ENCODE measurements around the gene TTC39C.

Gene TTC39C

GRCh38 chr18:24076950-24077349 is 62.4 kb downstream of the TTC39C start:
- TF ChIP-seq, protein P1, sequence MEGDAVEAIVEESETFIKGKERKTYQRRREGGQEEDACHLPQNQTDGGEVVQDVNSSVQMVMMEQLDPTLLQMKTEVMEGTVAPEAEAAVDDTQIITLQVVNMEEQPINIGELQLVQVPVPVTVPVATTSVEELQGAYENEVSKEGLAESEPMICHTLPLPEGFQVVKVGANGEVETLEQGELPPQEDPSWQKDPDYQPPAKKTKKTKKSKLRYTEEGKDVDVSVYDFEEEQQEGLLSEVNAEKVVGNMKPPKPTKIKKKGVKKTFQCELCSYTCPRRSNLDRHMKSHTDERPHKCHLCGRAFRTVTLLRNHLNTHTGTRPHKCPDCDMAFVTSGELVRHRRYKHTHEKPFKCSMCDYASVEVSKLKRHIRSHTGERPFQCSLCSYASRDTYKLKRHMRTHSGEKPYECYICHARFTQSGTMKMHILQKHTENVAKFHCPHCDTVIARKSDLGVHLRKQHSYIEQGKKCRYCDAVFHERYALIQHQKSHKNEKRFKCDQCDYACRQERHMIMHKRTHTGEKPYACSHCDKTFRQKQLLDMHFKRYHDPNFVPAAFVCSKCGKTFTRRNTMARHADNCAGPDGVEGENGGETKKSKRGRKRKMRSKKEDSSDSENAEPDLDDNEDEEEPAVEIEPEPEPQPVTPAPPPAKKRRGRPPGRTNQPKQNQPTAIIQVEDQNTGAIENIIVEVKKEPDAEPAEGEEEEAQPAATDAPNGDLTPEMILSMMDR (IDR thresholded peaks at IDR 0.05; ENCODE audit: extremely low read depth, missing control alignments), result no peak

DNA sequence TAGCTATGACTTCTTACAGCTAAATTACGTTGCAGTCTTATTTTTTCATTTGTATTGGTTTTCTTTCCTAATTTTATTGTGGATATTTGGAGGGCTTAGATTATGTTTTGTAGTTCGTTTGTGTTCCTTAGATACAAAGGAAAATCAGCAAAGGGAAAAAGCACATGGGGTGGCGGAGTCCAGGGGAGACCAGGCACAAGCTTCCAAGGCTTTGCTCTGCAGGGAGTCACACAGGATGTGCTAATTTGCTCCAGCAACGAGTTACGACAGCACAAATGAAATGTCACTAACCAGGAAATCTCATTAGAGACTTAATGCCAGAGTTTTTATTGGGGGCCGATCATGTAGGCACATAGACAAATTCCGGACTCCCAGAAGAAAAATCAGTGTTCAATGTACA is 63.8 kb downstream of the TTC39C start:
- TF ChIP-seq, protein P1 (IDR thresholded peaks at IDR 0.05; ENCODE audit: extremely low read depth, missing control alignments), result no peak
- DNase-seq (ENCODE audit: low spot score), result no peak

More at GRCh38 chr18:24076950-24077349, 62.4 kb downstream of the TTC39C start:
- no peak for DNase-seq (ENCODE audit: low spot score)

GRCh38 chr18:24080861-24081260 is 66.3 kb downstream of the TTC39C start:
- TF ChIP-seq, protein P1 (IDR thresholded peaks at IDR 0.05; ENCODE audit: extremely low read depth, missing control alignments), result no peak
- no peak for DNase-seq (ENCODE audit: low spot score)

- no peak for DNase-seq (ENCODE audit: low spot score)
- TF ChIP-seq, protein P1 (IDR thresholded peaks at IDR 0.05; ENCODE audit: extremely low read depth, missing control alignments), result no peak
These were observed 69.0 kb downstream of the TTC39C start for GRCh38 chr18:24083550-24083949.

GRCh38 chr18:24086082-24086481 is 71.5 kb downstream of the TTC39C start:
- TF ChIP-seq, protein P1 (IDR thresholded peaks at IDR 0.05; ENCODE audit: extremely low read depth, missing control alignments), result no peak
- no peak for DNase-seq (ENCODE audit: low spot score)

- TF ChIP-seq, protein P1 (IDR thresholded peaks at IDR 0.05; ENCODE audit: extremely low read depth, missing control alignments), result no peak
- DNase-seq (ENCODE audit: low spot score), result no peak
These were observed 74.5 kb downstream of the TTC39C start for GRCh38 chr18:24089076-24089475.

- TF ChIP-seq, protein P1 (IDR thresholded peaks at IDR 0.05; ENCODE audit: extremely low read depth, missing control alignments), result no peak
- DNase-seq (ENCODE audit: low spot score), result no peak
These were observed 75.2 kb downstream of the TTC39C start for GRCh38 chr18:24089515-24090337.
